ENCODE data around the gene NFATC4.

- TF ChIP-seq, protein P1, sequence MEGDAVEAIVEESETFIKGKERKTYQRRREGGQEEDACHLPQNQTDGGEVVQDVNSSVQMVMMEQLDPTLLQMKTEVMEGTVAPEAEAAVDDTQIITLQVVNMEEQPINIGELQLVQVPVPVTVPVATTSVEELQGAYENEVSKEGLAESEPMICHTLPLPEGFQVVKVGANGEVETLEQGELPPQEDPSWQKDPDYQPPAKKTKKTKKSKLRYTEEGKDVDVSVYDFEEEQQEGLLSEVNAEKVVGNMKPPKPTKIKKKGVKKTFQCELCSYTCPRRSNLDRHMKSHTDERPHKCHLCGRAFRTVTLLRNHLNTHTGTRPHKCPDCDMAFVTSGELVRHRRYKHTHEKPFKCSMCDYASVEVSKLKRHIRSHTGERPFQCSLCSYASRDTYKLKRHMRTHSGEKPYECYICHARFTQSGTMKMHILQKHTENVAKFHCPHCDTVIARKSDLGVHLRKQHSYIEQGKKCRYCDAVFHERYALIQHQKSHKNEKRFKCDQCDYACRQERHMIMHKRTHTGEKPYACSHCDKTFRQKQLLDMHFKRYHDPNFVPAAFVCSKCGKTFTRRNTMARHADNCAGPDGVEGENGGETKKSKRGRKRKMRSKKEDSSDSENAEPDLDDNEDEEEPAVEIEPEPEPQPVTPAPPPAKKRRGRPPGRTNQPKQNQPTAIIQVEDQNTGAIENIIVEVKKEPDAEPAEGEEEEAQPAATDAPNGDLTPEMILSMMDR (IDR thresholded peaks at IDR 0.05 in 2 of 3, conservative IDR thresholded peaks at IDR 0.05 in 1 of 3; ENCODE audit: control insufficient read depth in 2 of 3, extremely low read depth in 1 of 3, insufficient read depth in 1 of 3, low read depth in 3 of 3, low read length in 3 of 3) = no peak
- TF ChIP-seq, protein P2, sequence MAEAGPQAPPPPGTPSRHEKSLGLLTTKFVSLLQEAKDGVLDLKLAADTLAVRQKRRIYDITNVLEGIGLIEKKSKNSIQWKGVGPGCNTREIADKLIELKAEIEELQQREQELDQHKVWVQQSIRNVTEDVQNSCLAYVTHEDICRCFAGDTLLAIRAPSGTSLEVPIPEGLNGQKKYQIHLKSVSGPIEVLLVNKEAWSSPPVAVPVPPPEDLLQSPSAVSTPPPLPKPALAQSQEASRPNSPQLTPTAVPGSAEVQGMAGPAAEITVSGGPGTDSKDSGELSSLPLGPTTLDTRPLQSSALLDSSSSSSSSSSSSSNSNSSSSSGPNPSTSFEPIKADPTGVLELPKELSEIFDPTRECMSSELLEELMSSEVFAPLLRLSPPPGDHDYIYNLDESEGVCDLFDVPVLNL (IDR thresholded peaks at IDR 0.05; ENCODE audit: low read depth, low read length) = no peak
- TF ChIP-seq FOXM1 (IDR thresholded peaks at IDR 0.05; ENCODE audit: low read depth, low read length) (no peak), TAF1 (IDR thresholded peaks at IDR 0.05; ENCODE audit: borderline replicate concordance, low read depth, low read length) (no peak), POLR2AphosphoS5 (IDR thresholded peaks at IDR 0.05; ENCODE audit: low read length) (no peak), POLR2A (IDR thresholded peaks at IDR 0.05; ENCODE audit: low read depth, low read length) (no peak), MYC (IDR thresholded peaks at IDR 0.05; ENCODE audit: insufficient read depth, insufficient read length, insufficient replicate concordance, low read length, severe bottlenecking) (no peak), NR2C1 (IDR thresholded peaks at IDR 0.05) (no peak), ATF3 (IDR thresholded peaks at IDR 0.05; ENCODE audit: borderline replicate concordance, extremely low read depth, low read depth, low read length) (no peak), SIX5 (IDR thresholded peaks at IDR 0.05; ENCODE audit: low read depth, low read length, severe bottlenecking) (no peak), ASH2L (IDR thresholded peaks at IDR 0.05; ENCODE audit: borderline replicate concordance, low read depth) (no peak), SIN3A (IDR thresholded peaks at IDR 0.05; ENCODE audit: low read depth, low read length) (no peak), YBX1 (IDR thresholded peaks at IDR 0.05) (no peak), FOS (IDR thresholded peaks at IDR 0.05; ENCODE audit: borderline replicate concordance, extremely low read depth, insufficient read length) (no peak)
These were observed 21.4 kb downstream of the NFATC4 start for GRCh38 chr14:24389226-24389848.
